Gastroesophageal sphincter (tissue), 4 donors: ENCODE measurements around the gene C1orf116. TPM values are rescaled to one million over a fixed set of nuclear protein-coding genes. Genes with fewer than 3 reads are reported as not detected.

Experiments
- ATAC-seq: fragments of 150-250 bp; one replicate; pipeline ENCODE4 v1.9.1; 2016; ENCODE audit warnings: mild to moderate bottlenecking, moderate library complexity
- H3K27ac ChIP-seq, 4 donors: fragments of 200-600 bp; sonication (generic) in 3 of 4; 1 replicate in 3 of 4; 2 replicates in 1 of 4; pipeline ENCODE4 v1.5.1; 2016 to 2019
- H3K27me3 ChIP-seq: fragments of 200-600 bp; sonication (generic); one replicate; pipeline ENCODE4 v1.5.1; 2019
- H3K36me3 ChIP-seq, 2 donors: fragments of 200-600 bp; sonication (generic); one replicate each; pipeline ENCODE4 v1.5.1; 2019; ENCODE audit warnings: control low read depth in 1 of 2
- H3K4me1 ChIP-seq, 3 donors: fragments of 200-600 bp; sonication (generic); 1 replicate in 2 of 3; 2 replicates in 1 of 3; pipeline ENCODE4 v1.5.1; 2016 to 2019; ENCODE audit warnings: control low read depth in 2 of 3
- H3K4me3 ChIP-seq, 2 donors: fragments of 200-600 bp; sonication (generic); one replicate each; pipeline ENCODE4 v1.5.1; 2019; ENCODE audit warnings: mild to moderate bottlenecking in 1 of 2, moderate library complexity in 1 of 2
- H3K9me3 ChIP-seq, 3 donors: fragments of 200-600 bp; sonication (generic); one replicate each; pipeline ENCODE4 v1.5.1; 2017 to 2019; ENCODE audit warnings: control low read depth in 2 of 3
- EP300 ChIP-seq: sonication (generic); formaldehyde crosslinking; IDR thresholded peaks from one replicate; pipeline ENCODE4 v1.6.1; 2017; ENCODE audit warnings: antibody characterized with exemption, mild to moderate bottlenecking
- POLR2A ChIP-seq, 2 donors: fragments of 450-650 bp; IDR thresholded peaks; one replicate each; pipeline ENCODE4 v1.6.1; 2017; ENCODE audit warnings: antibody characterized with exemption in 2 of 2, mild to moderate bottlenecking in 2 of 2, moderate library complexity in 1 of 2
- POLR2AphosphoS5 ChIP-seq: sonication (generic); formaldehyde crosslinking; IDR thresholded peaks from one replicate; pipeline ENCODE4 v1.6.1; 2017; ENCODE audit warnings: antibody characterized with exemption
- WGBS, 2 donors: methylation state at CpG; one replicate each; pipeline ENCODE4 v1.1.5; 2018; ENCODE audit warnings: low coverage in 1 of 2; 5-methylcytosine and 5-hydroxymethylcytosine counted together
- total RNA-seq, 4 donors: library from RNA; depleted of rRNA; stranded (reverse); fragments of >200 nt; gene quantifications; one replicate each; pipeline ENCODE4 v1.1.0, GENCODE V29; 2016
- TF ChIP-seq, protein P1 (sequence below), 4 experiments: fragments of 200-600 bp in 2 of 4; fragments of 450-650 bp in 2 of 4; sonication (generic) in 1 of 4; IDR thresholded peaks; one replicate each; pipeline ENCODE4 v1.5.1; 2017 to 2019; ENCODE audit warnings: antibody characterized with exemption in 4 of 4, mild to moderate bottlenecking in 2 of 4, moderate library complexity in 2 of 4

The C1orf116 gene
- total RNA-seq, 4 donors from 2014 or later, result 0.19 to 3.7 (median 1.4) TPM; not detected in 1

DNA sequence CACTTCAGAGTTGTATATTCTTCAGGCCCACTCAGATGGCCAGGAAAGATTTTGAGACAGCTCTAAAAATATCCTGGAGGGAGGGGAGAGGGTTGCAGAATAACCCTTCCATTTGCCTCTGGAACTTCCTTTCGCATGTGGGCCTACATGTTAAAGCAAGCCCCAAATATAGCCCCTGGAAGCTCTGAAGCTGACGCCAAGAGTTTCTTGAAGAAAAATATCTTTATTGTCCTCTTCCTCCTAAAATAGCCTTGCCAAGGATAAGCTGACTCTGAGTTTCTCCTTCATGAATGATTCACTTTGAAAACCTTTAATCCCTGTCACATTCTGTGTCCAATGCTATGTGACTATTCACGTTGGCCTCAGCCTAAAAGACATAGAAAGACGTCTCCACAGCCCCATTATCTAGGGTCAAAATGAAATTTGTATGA, 6.4 kb downstream of the C1orf116 start:
- H3K4me1 ChIP-seq, result peaks cover 0 to 35% (median 14%) of the 10 kb centered on the region in 3 donors
- WGBS, 2 donors, result 11 to 27% methylated on average over 4 of the region's 4 CpGs

GRCh38 chr1:207025146-207025880, 7.2 kb downstream of the C1orf116 start:
- WGBS, 2 donors, result 0 to 27% methylated on average over 1 to 3 of the region's 5 CpGs
- no peaks in the 10 kb centered on the region for H3K9me3 ChIP-seq
- H3K4me3 ChIP-seq, result no peak overlapping the region
- ATAC-seq, result peak; percentile 40
- TF ChIP-seq POLR2AphosphoS5, result peak; percentile 17
- TF ChIP-seq EP300, result no peak
- no peaks in the 10 kb centered on the region for H3K36me3 ChIP-seq
- peaks cover 1% of the 10 kb centered on the region for H3K27me3 ChIP-seq
- H3K27ac ChIP-seq, result peak overlapping the region; percentile 19 to 76 (median 66)
- peaks cover 0 to 35% (median 14%) of the 10 kb centered on the region in 3 donors for H3K4me1 ChIP-seq

More for the DNA sequence above, 6.4 kb downstream of the C1orf116 start:
- TF ChIP-seq EP300, result no peak
- Histone ChIP-seq H3K27me3 (peaks cover 9% of the 10 kb centered on the region), H3K9me3 (no peaks in the 10 kb centered on the region), H3K27ac (peak overlapping the region; percentile 19 to 74 (median 46)), H3K36me3 (no peaks in the 10 kb centered on the region), H3K4me3 (no peak overlapping the region)
- peak; percentile 31 for ATAC-seq

- TF ChIP-seq POLR2AphosphoS5 (no peak), EP300 (no peak), POLR2A (IDR thresholded peaks at IDR 0.05) (no peak)
- TF ChIP-seq, protein P1, sequence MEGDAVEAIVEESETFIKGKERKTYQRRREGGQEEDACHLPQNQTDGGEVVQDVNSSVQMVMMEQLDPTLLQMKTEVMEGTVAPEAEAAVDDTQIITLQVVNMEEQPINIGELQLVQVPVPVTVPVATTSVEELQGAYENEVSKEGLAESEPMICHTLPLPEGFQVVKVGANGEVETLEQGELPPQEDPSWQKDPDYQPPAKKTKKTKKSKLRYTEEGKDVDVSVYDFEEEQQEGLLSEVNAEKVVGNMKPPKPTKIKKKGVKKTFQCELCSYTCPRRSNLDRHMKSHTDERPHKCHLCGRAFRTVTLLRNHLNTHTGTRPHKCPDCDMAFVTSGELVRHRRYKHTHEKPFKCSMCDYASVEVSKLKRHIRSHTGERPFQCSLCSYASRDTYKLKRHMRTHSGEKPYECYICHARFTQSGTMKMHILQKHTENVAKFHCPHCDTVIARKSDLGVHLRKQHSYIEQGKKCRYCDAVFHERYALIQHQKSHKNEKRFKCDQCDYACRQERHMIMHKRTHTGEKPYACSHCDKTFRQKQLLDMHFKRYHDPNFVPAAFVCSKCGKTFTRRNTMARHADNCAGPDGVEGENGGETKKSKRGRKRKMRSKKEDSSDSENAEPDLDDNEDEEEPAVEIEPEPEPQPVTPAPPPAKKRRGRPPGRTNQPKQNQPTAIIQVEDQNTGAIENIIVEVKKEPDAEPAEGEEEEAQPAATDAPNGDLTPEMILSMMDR (IDR thresholded peaks at IDR 0.05), result no peak
- ATAC-seq, result no peak
- WGBS, 2 donors, result 78 to 79% methylated on average over 2 to 5 of the region's 18 CpGs
Measured at GRCh38 chr1:207024202-207025145, 8.1 kb downstream of the C1orf116 start.

DNA sequence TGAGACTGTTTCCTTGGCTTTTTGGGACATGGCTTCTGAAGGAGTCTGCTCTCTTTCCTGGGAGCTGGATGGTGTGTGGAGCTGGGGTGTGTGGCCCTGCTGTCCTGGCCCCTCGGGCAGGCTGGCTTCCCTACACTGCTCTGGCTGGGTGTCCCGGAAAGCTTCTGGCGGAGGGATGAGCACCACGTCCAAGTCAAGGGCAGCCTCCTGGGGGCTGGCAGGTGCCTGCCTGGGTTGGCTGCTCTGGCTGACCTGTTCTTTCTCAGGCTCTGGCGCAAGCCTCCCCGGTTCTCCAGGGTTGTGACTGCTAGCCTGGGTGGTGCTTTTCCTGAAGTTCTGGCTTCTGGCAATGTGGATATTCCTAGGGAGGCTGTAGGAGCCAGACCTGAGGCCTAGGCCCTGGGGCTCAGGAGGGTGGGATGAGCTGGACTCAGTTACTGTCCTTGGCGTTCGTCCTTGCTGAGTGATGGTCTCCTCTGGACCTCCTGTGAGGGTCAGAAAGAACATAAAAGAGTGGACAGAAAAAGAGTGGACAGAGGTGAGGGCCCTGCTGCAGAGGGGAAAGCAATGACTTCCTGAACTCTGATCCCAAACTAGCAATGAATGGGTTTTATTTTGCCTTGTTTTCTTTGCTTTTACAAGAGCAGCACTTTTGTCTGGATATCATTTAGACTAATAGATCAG, 9.4 kb downstream of the C1orf116 start:
- no CpG with 5 or more reads among the region's 8 CpGs for WGBS, 2 donors
- no peak overlapping the region for H3K27ac ChIP-seq
- TF ChIP-seq POLR2AphosphoS5, result no peak
- no peak for TF ChIP-seq EP300
- no peaks in the 10 kb centered on the region for H3K27me3 ChIP-seq
- H3K36me3 ChIP-seq, result no peaks in the 10 kb centered on the region
- H3K4me3 ChIP-seq, result no peak overlapping the region
- peaks cover 0 to 35% (median 14%) of the 10 kb centered on the region in 3 donors for H3K4me1 ChIP-seq
- H3K9me3 ChIP-seq, result no peaks in the 10 kb centered on the region
- ATAC-seq, result no peak

More at GRCh38 chr1:207024202-207025145, 8.1 kb downstream of the C1orf116 start:
- Histone ChIP-seq H3K4me3 (no peak overlapping the region), H3K27me3 (no peaks in the 10 kb centered on the region), H3K27ac (peak overlapping the region in 3 of 4 donors; percentile 57 to 76 (median 74)), H3K4me1 (peaks cover 0 to 35% (median 14%) of the 10 kb centered on the region in 3 donors), H3K9me3 (no peaks in the 10 kb centered on the region), H3K36me3 (no peaks in the 10 kb centered on the region)

GRCh38 chr1:207021876-207022596, 10.5 kb downstream of the C1orf116 start:
- no peaks in the 10 kb centered on the region for H3K27me3 ChIP-seq
- H3K9me3 ChIP-seq, result no peaks in the 10 kb centered on the region
- no peaks in the 10 kb centered on the region for H3K36me3 ChIP-seq
- H3K4me1 ChIP-seq, result peaks cover 0 to 32% (median 14%) of the 10 kb centered on the region in 3 donors
- H3K27ac ChIP-seq, result no peak overlapping the region
- no peak for ATAC-seq
- TF ChIP-seq POLR2A (IDR thresholded peaks at IDR 0.05) (no peak), POLR2AphosphoS5 (no peak), EP300 (no peak)
- TF ChIP-seq, protein P1 (IDR thresholded peaks at IDR 0.05), result no peak
- no peak overlapping the region for H3K4me3 ChIP-seq
- WGBS, 2 donors, result 80% methylated on average over 1 of the region's 15 CpGs; no CpG with 5 or more reads in 1 of the 2 donors
